SKM-1 (cell line): ENCODE data around the gene MARF1.
"Not testable (repeated sequence)": the region's sequence is repeated elsewhere in the genome, so short reads cannot be mapped to it uniquely, and the experiment has no call there.

Experiments
- DNase-seq: peaks from one replicate; lab custom pipeline; 2025; ENCODE audit not compliant: unreplicated experiment; lab: John Stamatoyannopoulos, UW

MARF1 gene

GRCh38 chr16:15573896-15574613 is 68.9 kb downstream of the MARF1 start:
- DNase-seq, result not testable (repeated sequence)

- no peak for DNase-seq
Observed at GRCh38 chr16:15573274-15573895, 69.6 kb downstream of the MARF1 start.

DNA sequence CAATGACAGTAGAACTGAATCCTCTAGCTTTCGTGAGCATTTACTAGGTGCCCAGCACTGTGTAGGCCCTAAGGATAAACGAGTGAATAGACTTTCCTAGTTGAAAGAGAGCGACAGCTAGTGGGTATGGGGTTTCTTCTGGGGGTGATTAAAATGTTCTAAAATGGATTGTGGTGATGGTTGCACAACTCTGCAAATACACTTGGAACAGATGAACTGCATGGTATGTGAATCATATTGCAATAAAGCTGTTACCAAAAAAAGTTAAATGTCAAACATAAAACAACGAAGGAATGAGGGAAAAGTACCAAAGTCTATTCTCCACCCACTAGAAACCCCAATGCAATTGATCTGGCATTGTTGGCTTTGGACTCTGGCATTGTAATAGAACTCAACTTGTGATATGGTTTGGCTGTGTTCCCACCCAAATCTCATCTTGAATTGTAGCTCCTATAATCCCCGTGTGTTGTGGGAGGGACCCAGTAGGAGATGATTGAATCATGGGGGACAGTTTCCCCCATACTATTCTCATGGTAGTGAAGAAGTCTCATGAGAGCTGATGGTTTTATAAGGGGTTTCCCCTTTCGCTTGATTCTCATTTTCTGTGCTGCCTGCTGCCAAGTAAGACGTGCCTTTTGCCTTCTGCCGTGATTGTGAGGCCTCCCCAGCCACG is 70.5 kb downstream of the MARF1 start:
- no peak for DNase-seq

DNA sequence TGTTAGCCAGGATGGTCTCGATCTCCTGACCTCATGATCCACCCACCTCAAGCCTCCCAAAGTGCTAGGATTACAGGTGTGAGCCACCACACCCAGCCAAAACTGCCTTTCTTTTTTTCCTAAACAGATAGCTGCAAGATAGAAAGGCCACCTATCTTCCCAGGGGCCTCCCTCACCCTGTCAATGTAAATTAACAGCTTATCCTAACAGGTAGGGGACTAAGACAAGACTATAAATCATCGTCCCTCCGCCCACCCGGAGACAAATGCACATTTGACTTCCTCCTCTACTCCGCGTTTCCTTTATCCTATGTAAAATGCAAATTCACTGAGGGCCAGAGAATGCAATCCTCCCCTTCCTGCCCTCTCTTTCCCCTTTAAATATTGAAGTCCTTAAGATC is 71.4 kb downstream of the MARF1 start:
- DNase-seq, result no peak

- not testable (repeated sequence) for DNase-seq
Observed at GRCh38 chr16:15570666-15571065, 72.3 kb downstream of the MARF1 start.

DNA sequence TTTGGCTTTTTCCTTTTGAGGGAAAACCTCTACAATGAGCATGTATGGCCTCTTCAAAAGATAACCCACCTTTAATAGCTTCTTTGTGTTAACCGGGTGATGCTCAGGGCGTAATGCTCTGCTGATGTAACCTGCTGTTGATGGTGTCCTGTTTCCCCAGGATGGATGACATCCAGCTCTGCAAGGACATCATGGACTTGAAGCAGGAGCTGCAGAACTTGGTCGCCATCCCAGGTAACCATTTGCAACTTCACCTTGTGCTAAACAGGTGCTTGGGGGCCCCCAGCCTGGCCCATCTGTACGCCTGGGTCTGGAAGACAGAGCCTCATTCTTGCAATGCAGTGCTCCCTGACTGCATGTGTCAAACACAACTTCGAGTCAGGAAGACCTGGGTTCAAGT is 75.1 kb downstream of the MARF1 start:
- no peak for DNase-seq

DNA sequence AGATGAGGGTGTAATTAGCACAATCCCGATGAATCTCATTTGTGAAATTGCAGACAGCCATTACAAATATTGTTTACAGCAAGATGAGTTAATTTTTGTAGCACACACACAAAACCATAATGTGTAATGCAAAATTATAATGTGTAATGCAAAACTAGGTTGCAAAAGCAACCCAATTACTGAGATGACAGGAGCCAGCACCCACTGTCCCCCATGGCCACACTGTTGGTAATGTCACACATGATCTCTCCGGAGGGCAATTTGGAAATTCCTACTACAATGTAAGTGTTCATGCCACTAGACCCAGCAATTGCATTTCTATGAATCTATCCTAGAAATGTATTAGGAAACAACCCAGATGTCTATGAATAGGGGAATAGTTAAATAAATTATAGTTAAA is 76.9 kb downstream of the MARF1 start:
- DNase-seq, result no peak

DNA sequence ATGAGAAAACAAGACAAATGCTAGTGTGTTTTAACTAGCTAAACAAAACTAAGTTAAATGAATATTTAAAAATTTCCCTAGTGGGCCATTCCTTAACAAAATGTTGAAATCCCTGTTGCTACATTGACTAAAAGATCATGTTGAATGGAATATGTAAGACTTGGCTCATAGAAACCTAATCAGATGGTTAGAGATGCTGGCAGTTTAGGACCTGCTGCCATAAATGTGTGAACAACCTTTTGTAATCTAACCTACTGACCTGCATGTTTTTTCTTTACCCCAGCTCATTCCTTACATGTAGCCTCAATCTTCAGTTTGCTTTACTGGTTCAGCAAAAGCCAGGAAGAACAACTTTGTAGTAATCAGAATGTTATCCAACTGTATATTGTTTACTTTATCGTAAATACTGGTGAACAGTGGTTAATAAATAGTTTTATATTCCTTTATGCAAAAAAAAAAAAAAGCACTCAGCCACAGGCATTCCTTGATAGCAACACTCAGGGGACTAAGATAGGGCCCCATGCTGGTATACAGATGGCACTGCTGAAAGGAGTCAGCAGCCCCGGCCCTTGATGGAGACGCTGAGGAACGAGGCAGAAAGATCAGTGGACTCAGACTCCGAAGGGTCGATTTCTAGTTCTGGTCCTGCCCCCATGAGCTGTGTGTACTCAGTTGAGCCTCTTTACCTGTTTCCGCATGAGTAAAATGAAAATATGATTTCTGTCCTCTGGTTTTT is 78.2 kb downstream of the MARF1 start:
- DNase-seq, result no peak

DNA sequence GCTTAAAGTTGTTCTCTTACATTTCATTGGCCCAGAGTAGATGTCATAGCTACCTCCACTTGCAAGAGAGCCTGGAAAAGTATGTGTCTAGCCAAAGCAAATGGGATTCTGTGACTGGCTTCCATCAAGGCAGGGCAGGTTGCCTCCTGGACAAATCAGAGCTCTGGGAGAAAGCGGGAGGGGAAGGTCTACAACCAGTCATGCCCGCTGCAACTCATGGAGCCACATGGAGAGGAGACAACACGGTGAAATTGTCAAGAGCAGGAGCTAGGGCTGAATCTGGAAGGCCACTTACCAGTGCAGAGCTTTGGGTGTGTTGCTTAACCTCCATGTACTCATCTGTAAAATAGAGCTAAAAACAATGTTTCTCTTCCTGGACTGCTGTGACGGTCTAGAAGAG is 83.8 kb downstream of the MARF1 start:
- no peak for DNase-seq

DNA sequence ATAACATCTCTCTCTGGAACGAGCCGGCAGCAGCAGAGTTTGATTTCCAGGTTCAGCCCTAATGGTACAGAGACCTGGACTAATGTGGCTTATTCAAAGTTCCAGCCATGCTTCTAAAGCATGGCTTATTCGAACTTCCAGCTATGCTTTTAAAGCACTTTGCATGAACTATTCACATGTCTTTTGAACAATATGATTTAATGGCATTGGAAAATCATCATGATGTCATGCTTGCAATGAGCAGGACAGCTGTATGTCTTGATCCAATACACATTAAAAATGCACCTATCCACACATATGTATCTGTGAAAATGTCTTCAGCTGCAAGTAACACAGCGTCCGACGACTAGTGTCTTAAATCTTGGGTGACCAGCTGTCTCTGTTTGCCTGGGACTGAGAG is 85.7 kb downstream of the MARF1 start:
- DNase-seq, result no peak

- no peak for DNase-seq
Observed at GRCh38 chr16:15556130-15556529, 86.8 kb downstream of the MARF1 start.

DNA sequence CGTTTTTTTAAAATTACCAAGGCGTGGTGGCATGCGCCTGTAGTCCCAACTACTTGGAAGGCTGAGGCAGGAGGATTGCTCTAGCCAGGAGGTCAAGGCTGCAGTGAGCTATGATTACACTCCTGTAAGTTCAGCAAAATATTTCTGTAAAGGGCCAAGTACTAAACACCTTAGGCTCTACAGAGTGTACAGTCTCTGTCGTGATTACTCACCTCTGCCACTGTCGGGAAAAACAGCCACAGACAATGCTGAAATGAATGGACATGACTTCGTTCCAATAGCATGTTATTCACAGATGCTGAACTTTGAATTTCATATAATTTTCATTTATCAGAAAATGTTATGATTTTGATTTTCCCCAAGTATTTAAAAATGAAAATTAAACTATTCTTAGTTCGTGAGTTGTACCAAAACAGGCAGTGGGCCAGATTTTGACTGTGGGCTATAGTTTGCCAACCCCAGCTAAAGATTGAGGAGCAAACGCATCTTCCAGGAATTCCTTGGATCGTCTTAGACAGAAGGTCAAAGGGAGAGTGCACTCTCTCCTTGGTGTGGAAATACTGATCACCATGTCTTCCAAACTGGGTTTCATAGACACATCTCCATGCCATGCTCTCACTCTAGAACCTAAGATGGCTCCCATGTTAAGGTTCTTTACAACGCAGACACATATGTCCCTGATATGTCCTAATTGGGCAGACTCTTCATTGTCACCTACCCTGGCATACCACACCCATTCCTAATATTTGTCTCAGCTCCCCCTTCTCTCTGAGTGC is 89.5 kb downstream of the MARF1 start:
- DNase-seq, result no peak

GRCh38 chr16:15552507-15552906 is 90.4 kb downstream of the MARF1 start:
- no peak for DNase-seq

DNA sequence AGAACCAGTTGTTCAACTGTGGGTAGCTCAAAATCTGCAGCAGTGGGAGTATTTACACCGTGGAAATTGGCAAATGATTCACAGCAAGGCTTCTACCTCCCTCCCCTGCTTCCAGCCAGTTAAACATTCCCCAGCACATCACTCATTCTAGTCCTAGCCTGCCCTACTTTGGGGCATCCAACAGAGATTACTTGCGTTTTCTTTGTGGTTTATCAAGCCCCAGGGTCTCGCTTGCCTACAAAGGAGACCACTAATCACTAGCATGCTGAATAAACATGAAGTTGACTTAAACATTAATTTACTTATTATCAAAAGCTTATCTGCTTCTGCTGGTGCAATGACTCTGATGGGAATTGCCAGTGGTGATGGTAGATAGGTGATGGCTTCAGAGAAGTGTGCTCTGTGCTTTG is 94.5 kb downstream of the MARF1 start:
- no peak for DNase-seq

DNA sequence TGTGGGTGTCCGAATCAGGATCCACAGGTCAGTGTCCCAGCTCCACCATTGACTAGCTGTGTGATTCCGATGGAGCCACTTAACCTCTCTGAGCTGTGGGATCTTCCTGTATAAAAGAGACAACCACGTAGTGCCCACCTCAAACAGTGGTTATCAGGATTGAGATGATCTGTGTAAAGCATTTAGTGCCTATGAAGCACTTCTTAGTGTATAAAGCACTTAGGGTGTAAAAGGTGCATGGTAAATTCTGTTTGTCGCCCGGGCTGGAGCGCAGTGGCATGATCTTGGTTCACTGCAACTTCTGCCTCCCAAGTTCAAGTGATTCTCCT is 95.2 kb downstream of the MARF1 start:
- no peak for DNase-seq

GRCh38 chr16:15547072-15547767 is 95.7 kb downstream of the MARF1 start:
- DNase-seq, result not testable (repeated sequence)

- DNase-seq, result no peak
Observed at GRCh38 chr16:15545544-15545943, 97.4 kb downstream of the MARF1 start.

DNA sequence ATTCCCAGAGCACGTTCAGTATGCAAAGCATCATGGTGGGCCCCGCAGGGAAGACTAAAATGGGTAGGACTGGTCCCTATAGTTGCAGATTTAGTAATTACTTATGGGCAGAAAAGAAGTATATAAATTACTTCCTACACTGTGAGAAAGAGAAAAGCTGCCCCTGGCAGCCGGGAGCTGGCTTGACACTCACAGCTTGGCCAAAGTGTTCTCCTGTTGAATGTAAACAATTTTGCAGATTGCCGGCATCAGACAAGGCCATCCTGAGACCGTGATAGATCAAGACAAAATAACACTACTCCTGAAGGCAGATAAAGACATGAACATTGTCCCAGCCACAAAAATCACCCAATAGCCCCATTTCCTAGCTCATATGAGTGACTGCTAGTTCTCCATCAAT is 98.5 kb downstream of the MARF1 start:
- no peak for DNase-seq
